Measurements from ENCODE around the gene EXOC3L4.

Gene EXOC3L4

GRCh38 chr14:103068351-103069073 lies 26.0 kb upstream of the EXOC3L4 start:
- CTCF ChIA-PET = interaction anchor here (1.2 kb wide), 2 partner anchors 7 to 11 kb away, joined by 3 read pairs; no protein-coding TSS in a partner anchor
- POLR2A ChIA-PET = no interaction called here

GRCh38 chr14:103070263-103070885 lies 24.2 kb upstream of the EXOC3L4 start:
- no peak for DNase-seq (ENCODE audit: low read depth, low spot score)
- TF ChIP-seq CTCF (IDR thresholded peaks at IDR 0.05; ENCODE audit: insufficient read depth, low read length, missing control alignments) = no peak
- ChIA-PET CTCF (interaction anchor here (1.2 to 2.2 kb wide), 2 partner anchors 9 to 10 kb away, joined by 3 to 6 read pairs; no protein-coding TSS in a partner anchor), POLR2A (no interaction called here)
- H3K4me3 ChIP-seq (ENCODE audit: low read depth, low read length) = no peak overlapping the region

More at GRCh38 chr14:103068351-103069073, 26.0 kb upstream of the EXOC3L4 start:
- no peak for DNase-seq (ENCODE audit: low read depth, low spot score)
- TF ChIP-seq CTCF (IDR thresholded peaks at IDR 0.05; ENCODE audit: insufficient read depth, low read length, missing control alignments) = no peak
- H3K4me3 ChIP-seq (ENCODE audit: low read depth, low read length) = no peak overlapping the region

- no peak for TF ChIP-seq CTCF (IDR thresholded peaks at IDR 0.05; ENCODE audit: insufficient read depth, low read length, missing control alignments)
- no peak overlapping the region for H3K4me3 ChIP-seq (ENCODE audit: low read depth, low read length)
- ChIA-PET POLR2A (no interaction called here), CTCF (interaction anchor here (2.2 kb wide), 1 partner anchor 11 kb away, joined by 6 read pairs; no protein-coding TSS in a partner anchor)
- DNase-seq (ENCODE audit: low read depth, low spot score) = no peak
Observed at GRCh38 chr14:103070971-103071542, 23.5 kb upstream of the EXOC3L4 start.

GRCh38 chr14:103071544-103072251 lies 22.8 kb upstream of the EXOC3L4 start:
- no peak overlapping the region for H3K4me3 ChIP-seq (ENCODE audit: low read depth, low read length)
- POLR2A ChIA-PET = no interaction called here
- TF ChIP-seq CTCF (IDR thresholded peaks at IDR 0.05; ENCODE audit: insufficient read depth, low read length, missing control alignments) = no peak
- no peak for DNase-seq (ENCODE audit: low read depth, low spot score)
- CTCF ChIA-PET = no interaction called here

- no peak for DNase-seq (ENCODE audit: low read depth, low spot score)
- no peak overlapping the region for H3K4me3 ChIP-seq (ENCODE audit: low read depth, low read length)
- CTCF ChIA-PET = no interaction called here
- TF ChIP-seq CTCF (IDR thresholded peaks at IDR 0.05; ENCODE audit: insufficient read depth, low read length, missing control alignments) = no peak
- POLR2A ChIA-PET = no interaction called here
Observed at GRCh38 chr14:103072595-103073366, 21.7 kb upstream of the EXOC3L4 start.

Data from AG04449 (cell line).